IPS-NIHi7 (cell line): ENCODE measurements around the gene C1QTNF5.

ENCODE experiments used
- DNase-seq: peaks from one replicate; pipeline ENCODE4 v3.0.0; 2012; ENCODE audit warnings: mixed read lengths; ENCODE audit errors: extremely low spot score

Gene C1QTNF5

GRCh38 chr11:119318240-119319135 lies 22.2 kb downstream of the C1QTNF5 start:
- DNase-seq = peak; percentile 52

DNA sequence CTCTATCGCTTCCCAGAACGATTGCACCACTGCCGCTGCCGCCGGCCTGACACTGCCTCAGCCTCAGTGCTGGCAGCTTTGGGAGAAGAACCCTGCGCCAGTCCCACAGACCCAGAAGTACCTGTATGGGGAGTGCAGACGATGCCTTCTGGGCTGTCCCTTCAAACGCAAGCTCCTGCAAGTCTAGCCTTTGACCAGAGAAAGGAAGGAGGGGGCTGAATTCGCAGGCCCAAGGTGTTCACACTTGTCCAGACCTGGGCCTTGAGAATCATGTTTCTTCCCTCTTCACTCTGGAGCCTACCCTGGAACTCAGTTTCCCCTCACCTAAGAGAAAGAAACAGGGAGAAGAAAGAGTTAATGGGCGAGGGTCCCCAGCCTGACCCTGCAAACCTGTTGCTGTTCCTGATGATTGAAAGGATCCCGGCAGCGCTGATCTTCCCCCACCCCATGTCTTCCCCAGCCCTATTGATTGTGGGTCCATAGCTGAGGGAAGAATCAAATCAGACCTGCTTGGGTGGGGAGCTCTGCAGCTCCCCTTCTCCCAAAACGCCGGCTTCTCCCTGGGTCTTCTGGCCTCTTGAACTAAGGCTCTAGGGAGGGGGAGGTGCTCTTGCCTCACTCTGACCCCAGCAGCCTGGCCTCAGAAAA lies 23.0 kb downstream of the C1QTNF5 start:
- DNase-seq = no peak

GRCh38 chr11:119316729-119317591 lies 23.7 kb downstream of the C1QTNF5 start, which contains the start of gene MCAM:
Gene MCAM (minus strand): TSS chr11:119317130. CDS start chr11:119317101, 29 bp downstream.
- DNase-seq = peak; percentile 82

DNA sequence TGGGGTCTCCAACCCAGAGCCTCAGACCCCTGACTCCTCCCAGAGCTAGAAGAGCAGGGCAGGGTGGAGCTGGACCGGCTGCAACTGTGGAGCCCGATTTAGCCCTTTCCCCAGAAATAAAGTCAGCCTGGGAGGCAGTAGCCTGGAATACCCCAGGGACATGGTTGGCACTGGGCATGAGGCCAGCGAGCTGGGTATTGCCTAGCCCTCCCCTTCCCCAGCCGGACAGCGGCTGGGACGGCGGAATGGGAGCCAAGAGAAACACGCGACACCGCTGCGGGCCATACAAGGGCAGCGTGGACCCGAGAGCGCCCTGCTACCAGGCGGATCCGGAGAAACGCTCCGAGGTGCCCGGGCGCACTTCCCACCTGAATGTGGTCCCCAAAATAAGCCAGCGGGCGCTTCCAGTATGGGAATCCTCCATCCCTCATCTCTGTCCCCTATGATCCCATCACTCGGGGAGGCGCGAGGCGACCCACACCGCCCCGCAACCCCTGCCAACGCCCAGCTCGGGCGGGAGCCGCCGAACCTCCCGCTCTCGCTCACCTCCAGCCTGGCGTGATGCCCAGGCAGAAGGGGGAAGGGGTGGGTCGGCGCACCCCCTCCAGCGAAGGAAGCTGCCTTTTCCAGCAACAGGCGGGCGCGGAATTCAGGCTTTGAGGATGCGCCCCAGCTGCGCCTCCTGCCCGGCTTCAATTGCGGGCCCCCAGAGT lies 24.5 kb downstream of the C1QTNF5 start:
- DNase-seq = no peak

DNA sequence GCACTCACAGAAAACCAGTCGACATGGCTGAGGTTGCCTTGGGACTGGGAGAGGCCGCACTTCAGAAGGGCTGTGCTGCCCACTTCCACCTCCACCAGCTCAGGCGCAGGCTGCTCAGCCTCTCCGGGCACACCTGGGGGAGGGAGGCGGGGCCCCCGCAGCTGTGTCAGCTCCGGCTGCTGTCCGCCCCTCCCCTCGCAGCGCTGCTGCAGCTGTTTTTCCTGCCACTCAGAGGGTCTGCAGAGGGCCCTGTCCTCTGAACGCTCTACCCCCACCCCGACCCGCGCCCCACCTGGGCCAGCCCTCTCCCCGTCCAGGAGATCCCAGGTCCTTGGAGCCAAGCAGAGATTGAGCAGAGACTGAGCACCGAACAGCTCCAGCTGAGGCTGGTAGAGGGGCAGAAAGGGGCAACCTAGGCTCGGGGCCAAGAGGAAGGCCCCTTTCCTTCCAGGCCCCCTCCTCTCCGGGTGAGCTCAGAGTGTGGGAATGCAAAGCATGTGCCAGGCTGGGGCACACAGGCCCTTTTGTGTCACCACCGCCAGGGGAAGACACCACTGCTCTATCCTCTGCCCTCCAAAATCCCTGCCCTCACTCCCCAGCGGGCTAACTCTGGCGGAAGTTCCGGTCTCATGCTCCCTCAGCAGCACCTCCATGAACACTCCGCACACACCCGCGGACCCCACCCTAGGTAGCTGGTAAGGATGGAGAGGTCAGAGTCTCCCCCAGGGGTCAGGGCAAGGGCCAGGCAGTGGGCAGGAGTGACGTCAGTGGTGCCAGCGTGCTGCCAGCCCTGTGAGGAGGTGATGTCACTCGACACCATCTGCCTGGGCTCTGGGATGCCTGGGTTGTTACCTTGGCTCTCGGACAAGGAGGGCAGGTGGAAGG lies 25.3 kb downstream of the C1QTNF5 start:
- DNase-seq = peak; percentile 75

- no peak for DNase-seq
These were observed 26.0 kb downstream of the C1QTNF5 start for GRCh38 chr11:119314726-119315125.

DNA sequence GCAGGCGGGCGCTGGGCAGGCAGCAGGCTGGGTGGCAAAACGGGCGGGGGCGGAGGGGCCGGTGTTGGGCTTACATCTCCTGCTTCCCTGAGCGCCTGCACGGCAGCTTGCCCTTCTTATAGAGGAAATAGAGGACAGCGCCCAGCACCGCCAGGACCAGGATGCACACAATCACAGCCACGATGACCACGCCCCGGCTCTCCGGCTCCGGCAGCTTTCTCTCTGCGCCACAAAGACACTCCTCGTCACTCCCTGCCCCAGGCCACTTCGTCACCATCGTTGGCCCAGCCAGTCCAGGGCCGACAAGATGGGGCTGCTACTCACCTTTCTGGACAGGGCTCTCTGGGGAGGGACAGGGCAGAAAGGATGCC lies 30.0 kb downstream of the C1QTNF5 start:
- no peak for DNase-seq

GRCh38 chr11:119309953-119310681 lies 30.6 kb downstream of the C1QTNF5 start:
- DNase-seq = no peak

DNA sequence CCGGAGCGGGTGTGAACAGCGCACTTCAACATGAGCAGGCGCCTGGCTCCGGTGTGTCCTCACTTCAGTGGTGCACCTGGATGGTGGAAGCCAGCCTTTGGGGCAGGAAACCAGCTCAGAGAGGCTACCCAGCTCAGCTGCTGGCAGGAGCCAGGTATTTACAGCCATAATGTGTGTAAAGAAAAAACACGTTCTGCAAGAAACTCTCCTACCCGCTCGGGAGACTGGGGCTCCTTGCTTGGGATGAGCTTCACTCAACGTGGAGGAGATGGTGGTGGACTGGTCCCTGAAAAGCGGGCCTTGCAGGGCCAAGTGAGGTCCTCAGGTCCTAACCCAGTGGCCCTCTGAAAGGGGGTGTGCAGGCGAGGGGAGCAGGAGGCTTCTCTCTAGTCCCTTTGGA lies 31.3 kb downstream of the C1QTNF5 start:
- no peak for DNase-seq

DNA sequence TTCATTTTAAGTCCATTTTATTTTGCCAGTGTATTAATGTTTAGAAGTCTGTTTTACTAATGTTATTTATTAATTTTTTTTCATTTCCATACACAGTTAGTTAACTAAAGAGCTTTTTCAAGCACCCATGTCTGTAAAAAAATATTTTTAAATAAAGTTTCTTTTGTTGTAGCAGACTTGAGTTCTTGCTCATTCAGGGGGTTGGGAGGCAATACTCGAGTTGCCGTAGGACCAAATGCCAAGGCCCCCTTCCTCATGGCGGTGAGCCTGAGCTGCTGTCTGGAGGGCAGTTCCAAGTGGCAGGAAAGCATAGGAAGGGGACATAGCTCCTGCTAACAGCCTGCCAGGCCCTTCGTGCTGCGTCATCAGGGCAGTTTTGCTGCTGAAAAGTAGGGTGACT lies 32.7 kb downstream of the C1QTNF5 start:
- no peak for DNase-seq

DNA sequence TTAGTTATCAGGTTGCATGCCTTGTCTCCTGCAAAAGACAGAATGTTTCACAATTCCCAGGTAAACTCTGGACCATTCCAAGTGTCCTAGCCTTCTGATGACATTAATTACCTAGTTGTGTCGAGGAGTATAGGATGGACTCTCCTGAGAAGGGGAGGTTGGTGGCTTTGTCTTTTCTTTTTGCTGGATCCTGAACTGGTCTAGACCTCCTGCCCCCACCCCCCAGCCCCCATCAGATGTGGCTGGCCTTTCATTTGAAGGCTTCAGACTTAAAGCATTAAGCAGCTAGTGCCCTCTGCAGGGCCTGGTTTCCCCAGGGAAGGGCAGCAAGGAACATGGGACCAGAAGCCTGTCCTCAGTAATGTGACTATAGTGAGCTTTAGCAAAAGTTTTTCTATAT lies 33.5 kb downstream of the C1QTNF5 start:
- no peak for DNase-seq

DNA sequence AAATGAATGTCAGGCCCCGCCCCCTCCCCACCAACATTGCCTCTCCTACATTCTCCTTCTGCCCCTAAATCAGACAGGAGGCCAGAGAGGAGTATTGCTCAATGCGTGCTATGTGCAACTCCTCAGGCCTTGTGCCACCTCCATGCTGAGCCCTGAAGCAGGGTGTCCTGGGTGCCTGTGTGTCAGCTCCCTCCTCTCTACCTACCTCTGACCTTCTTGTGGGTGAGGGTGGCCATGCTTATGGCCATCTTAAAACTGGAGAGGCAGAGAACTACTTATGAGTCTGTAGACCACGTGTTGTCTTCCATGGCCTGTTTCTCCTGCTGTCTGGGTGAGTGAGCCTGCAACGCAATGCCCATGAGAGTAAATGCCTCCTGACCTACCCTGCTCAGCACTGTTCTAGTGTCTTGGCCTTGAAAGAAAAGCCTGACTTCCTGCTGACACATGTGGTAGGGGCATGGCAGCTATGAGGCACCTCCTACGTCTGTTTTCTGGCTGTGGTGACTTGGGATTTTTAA lies 34.3 kb downstream of the C1QTNF5 start:
- no peak for DNase-seq

GRCh38 chr11:119305556-119306372 lies 34.9 kb downstream of the C1QTNF5 start:
- DNase-seq = no peak

- no peak for DNase-seq
These were observed 37.4 kb downstream of the C1QTNF5 start for GRCh38 chr11:119303227-119303718.

- no peak for DNase-seq
These were observed 40.3 kb downstream of the C1QTNF5 start for GRCh38 chr11:119300198-119300964.

GRCh38 chr11:119299416-119299815 lies 41.3 kb downstream of the C1QTNF5 start:
- DNase-seq = no peak

DNA sequence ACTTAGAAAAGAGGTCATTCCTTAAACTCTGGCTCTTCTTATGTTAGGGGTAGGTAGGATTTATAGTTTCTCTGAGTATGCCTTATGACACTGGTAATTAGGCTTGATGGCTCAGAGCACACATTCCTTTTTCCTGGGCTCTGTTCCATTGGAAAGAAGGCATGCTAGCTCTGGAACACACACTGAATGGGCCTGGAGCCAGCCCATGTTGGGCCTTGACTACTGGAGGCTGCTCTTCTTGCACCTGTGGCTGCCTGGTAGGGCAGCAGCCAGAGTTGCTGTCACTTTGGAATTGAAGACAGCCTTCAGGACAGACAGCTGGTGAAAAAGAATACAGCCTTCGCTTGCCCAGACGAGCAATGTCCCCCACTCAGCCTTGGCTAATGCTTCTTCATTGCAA lies 42.0 kb downstream of the C1QTNF5 start:
- no peak for DNase-seq

DNA sequence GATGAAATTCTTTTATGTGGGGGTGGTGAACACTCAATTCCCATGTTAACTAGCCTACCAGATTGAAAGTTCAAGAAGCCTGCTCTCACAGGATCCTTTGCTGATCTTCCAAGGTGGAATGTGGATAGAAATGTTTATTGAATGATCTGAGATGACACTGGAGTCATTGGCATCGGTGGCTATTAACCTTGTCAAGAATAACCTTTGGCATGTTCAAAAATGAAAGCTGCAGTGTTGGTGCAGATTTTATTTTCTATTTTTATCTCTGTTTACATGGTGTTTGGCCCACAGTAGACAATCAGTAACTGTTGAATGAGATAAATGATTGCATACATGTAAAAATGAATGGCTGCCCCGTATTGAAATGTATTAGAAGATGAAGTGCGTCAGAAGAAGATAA lies 42.7 kb downstream of the C1QTNF5 start:
- DNase-seq = no peak
